Measurements from ENCODE around the gene MEOX2.

The MEOX2 gene

DNA sequence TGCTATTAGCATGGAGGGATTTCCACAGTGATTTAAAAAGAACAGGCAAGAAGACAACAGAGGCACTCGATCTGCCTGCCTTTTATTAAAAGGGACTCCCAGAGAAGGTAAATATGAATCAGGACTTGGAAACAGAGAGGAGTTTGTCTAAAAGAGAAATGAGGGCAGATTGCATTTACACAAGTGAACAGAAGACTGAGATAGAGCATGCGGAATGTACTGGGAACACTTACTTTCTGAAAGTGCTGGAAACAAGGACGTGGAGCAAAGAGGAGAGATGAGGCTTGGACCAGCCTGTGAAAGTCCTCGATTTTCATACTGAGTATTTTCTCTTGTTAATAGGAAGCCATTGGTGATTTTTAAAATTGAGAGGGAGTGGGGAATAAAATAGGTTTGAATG lies 35.7 kb downstream of the MEOX2 start:
- no peak for TF ChIP-seq CTCF (IDR thresholded peaks at IDR 0.05; ENCODE audit: insufficient read depth, missing control alignments)
- DNase-seq (ENCODE audit: insufficient read length, low spot score): no peak
- no peak for FAIRE-seq

GRCh38 chr7:15648461-15648961 lies 38.0 kb downstream of the MEOX2 start:
- no peak for FAIRE-seq
- TF ChIP-seq CTCF (IDR thresholded peaks at IDR 0.05; ENCODE audit: insufficient read depth, missing control alignments): no peak
- DNase-seq (ENCODE audit: insufficient read length, low spot score): no peak

DNA sequence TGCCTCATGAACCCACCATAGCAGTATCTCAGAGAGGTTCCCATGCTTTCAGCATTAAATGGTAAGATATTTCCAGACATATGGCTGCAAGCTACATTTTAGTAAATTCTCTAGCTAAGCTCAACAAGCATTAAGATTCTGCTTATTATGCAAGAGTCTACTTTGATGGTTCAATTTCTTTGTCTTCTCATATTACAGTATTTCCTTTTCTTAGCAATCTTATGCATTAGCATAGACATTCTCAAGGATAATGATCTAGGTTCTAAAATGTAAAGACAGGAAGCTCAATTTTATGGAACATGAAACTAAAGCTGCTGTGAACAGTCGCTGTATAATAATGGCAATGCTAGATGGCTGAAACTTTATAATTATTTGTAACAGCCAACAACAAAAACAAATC lies 39.2 kb downstream of the MEOX2 start:
- DNase-seq (ENCODE audit: insufficient read length, low spot score): no peak
- no peak for TF ChIP-seq CTCF (IDR thresholded peaks at IDR 0.05; ENCODE audit: insufficient read depth, missing control alignments)
- FAIRE-seq: no peak

DNA sequence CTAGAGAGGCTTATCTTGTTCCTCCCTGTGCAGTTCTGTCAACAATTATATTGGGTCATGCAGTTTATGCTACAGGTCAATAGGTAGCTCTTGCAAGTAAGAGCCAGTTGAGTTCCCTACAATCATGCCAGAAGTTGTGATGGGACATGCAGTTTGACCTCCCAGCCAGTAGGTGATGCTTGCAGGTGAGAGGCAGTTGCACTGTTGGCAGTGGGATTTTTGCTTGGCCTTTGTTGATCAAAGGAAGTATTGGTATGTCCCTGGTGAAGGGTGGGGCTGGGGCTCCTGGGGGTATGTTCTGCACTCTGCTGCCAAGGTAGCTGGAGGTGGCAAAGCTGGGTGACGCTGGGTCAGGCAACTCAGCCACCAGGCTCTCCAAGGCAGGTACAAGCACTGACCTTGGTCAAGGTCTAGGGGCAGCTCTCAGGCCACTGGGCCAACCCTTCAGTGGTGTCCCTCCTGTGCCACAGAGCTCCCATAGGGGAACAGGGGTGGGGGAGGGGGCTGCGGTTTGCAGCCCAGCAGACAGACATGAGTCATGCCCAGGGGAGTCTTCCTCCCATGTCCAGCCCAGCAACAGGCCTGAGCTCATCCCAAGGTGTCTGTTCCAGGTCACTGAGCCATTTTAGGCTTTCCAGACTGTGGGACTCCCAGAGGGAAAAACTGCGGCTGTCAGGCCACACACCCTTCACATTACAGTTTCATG lies 43.3 kb downstream of the MEOX2 start:
- TF ChIP-seq CTCF (IDR thresholded peaks at IDR 0.05; ENCODE audit: insufficient read depth, missing control alignments): no peak
- DNase-seq (ENCODE audit: insufficient read length, low spot score) (no peak), FAIRE-seq (no peak)

GRCh38 chr7:15628876-15629275 lies 57.6 kb downstream of the MEOX2 start:
- DNase-seq (ENCODE audit: insufficient read length, low spot score): no peak
- FAIRE-seq: no peak
- no peak for TF ChIP-seq CTCF (IDR thresholded peaks at IDR 0.05; ENCODE audit: insufficient read depth, missing control alignments)

DNA sequence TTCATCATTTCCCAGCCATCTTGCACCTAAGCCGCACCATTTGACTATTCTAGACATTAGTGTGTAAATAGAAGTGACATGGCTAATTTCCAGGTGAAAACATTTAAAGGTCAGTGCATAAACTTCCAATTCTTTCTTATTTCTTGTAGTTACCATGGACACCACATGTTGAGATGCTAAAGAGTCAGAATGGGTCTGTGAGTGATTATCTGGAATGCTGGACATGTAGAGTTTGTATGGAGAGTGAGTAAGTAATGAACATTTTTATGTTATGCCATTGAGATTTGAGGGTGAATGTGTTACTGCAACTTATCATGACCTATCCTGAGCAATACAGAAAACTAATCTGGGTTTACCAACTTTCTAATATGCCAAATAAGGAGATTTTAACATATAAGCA lies 60.4 kb downstream of the MEOX2 start:
- no peak for DNase-seq (ENCODE audit: insufficient read length, low spot score)
- TF ChIP-seq CTCF (IDR thresholded peaks at IDR 0.05; ENCODE audit: insufficient read depth, missing control alignments): no peak
- no peak for FAIRE-seq

- DNase-seq (ENCODE audit: insufficient read length, low spot score) (no peak), FAIRE-seq (no peak)
- no peak for TF ChIP-seq CTCF (IDR thresholded peaks at IDR 0.05; ENCODE audit: insufficient read depth, missing control alignments)
Observed at GRCh38 chr7:15625466-15625865, 61.0 kb downstream of the MEOX2 start.
